H1 (cell line): Measurements from ENCODE around the gene STRIP2. TPM values are rescaled to one million over a fixed set of nuclear protein-coding genes. Genes with fewer than 3 reads are reported as not detected.

Experiments
- ASH2L ChIP-seq: fragments of 200-600, 300-600 bp; sonication (generic); IDR thresholded peaks from one replicate; pipeline ENCODE4 v1.7.1; 2017; ENCODE audit warnings: low read length
- BACH1 ChIP-seq: IDR thresholded peaks from 2 replicates; pipeline ENCODE4 v1.6.1; 2012; ENCODE audit warnings: low read length, improper control_type of control experiment
- BCL11A ChIP-seq, 2 experiments: IDR thresholded peaks; one replicate each; pipeline ENCODE4 v1.6.1; 2011; ENCODE audit warnings: low read depth in 2 of 2, low read length in 2 of 2, mild to moderate bottlenecking in 2 of 2
- CBX8 ChIP-seq: fragments of 300-800, 300-1000 bp; sonication (generic); IDR thresholded peaks from 2 replicates; pipeline ENCODE4 v1.7.1; 2016; ENCODE audit warnings: low read depth, low read length, borderline replicate concordance
- CHD1 ChIP-seq: IDR thresholded peaks from 2 replicates; pipeline ENCODE4 v1.6.1; 2012; ENCODE audit warnings: low read depth, low read length, improper control_type of control experiment
- CREB1 ChIP-seq: IDR thresholded peaks from 2 replicates; pipeline ENCODE4 v1.6.1; 2012; ENCODE audit warnings: inconsistent platforms
- EGR1 ChIP-seq: IDR thresholded peaks from 2 replicates; pipeline ENCODE4 v1.6.1; 2011; ENCODE audit warnings: low read depth, low read length, borderline replicate concordance
- EZH2 ChIP-seq: fragments of 200-600 bp; sonication (generic); IDR thresholded peaks from 2 replicates; pipeline ENCODE4 v1.7.1; 2012; ENCODE audit warnings: low read depth, mild to moderate bottlenecking, moderate library complexity, low read length, inconsistent platforms; ENCODE audit not compliant: severe bottlenecking
- GTF2F1 ChIP-seq: IDR thresholded peaks from 2 replicates; pipeline ENCODE4 v1.6.1; 2012; ENCODE audit warnings: low read depth, low read length, improper control_type of control experiment, borderline replicate concordance
- HDAC6 ChIP-seq: IDR thresholded peaks from one replicate; pipeline ENCODE4 v1.7.1; 2012; ENCODE audit warnings: low read depth, mild to moderate bottlenecking, inconsistent platforms, low read length, moderate library complexity
- JUN ChIP-seq: IDR thresholded peaks from 2 replicates; pipeline ENCODE4 v1.6.1; 2011; ENCODE audit warnings: low read depth, mild to moderate bottlenecking, improper control_type of control experiment, low read length
- JUND ChIP-seq: IDR thresholded peaks from 2 replicates; pipeline ENCODE4 v1.6.1; 2011; ENCODE audit warnings: mild to moderate bottlenecking, improper control_type of control experiment, low read length
- RAD21 ChIP-seq, 2 experiments: IDR thresholded peaks in 1 of 2; conservative IDR thresholded peaks in 1 of 2; 2 replicates each; pipeline ENCODE4 v1.6.1; 2011; ENCODE audit warnings: low read depth in 2 of 2, low read length in 2 of 2, improper control_type of control experiment in 1 of 2, inconsistent platforms in 1 of 2, mild to moderate bottlenecking in 1 of 2, moderate library complexity in 1 of 2
- RBBP5 ChIP-seq: IDR thresholded peaks from 2 replicates; pipeline ENCODE4 v1.7.1; 2012; ENCODE audit warnings: low read depth, mild to moderate bottlenecking, inconsistent platforms, low read length, moderate library complexity, borderline replicate concordance
- SAP30 ChIP-seq: fragments of 300-600 bp; sonication (generic); IDR thresholded peaks from 2 replicates; pipeline ENCODE4 v1.7.1; 2012; ENCODE audit warnings: low read length, moderate library complexity, mild to moderate bottlenecking, inconsistent platforms; ENCODE audit not compliant: insufficient read depth, insufficient replicate concordance
- SIRT6 ChIP-seq: IDR thresholded peaks from one replicate; pipeline ENCODE4 v1.7.1; 2012; ENCODE audit warnings: low read length, inconsistent platforms
- SIX5 ChIP-seq: IDR thresholded peaks from 2 replicates; pipeline ENCODE4 v1.6.1; 2011; ENCODE audit warnings: mild to moderate bottlenecking, low read depth, low read length
- SP1 ChIP-seq: IDR thresholded peaks from 2 replicates; pipeline ENCODE4 v1.6.1; 2011; ENCODE audit warnings: low read depth, low read length
- SP2 ChIP-seq: IDR thresholded peaks from 2 replicates; pipeline ENCODE4 v1.6.1; 2012; ENCODE audit warnings: mild to moderate bottlenecking, low read length, inconsistent platforms
- SP4 ChIP-seq: IDR thresholded peaks from 2 replicates; pipeline ENCODE4 v1.6.1; 2012; ENCODE audit warnings: low read length, inconsistent platforms
- SRF ChIP-seq: IDR thresholded peaks from 2 replicates; pipeline ENCODE4 v1.6.1; 2011; ENCODE audit warnings: mild to moderate bottlenecking, low read depth, low read length, moderate library complexity
- YY1 ChIP-seq: IDR thresholded peaks from 2 replicates; pipeline ENCODE4 v1.6.1; 2011; ENCODE audit warnings: low read depth, mild to moderate bottlenecking, low read length
- ZNF274 ChIP-seq: IDR thresholded peaks from 2 replicates; pipeline ENCODE4 v1.7.0; 2012; ENCODE audit warnings: low read length, borderline replicate concordance; ENCODE audit errors: extremely low read depth
- polyA plus RNA-seq, 7 experiments: library from polyadenylated mRNA; depleted of rRNA in 3 of 7; stranded (reverse) in 5 of 7; unstranded in 2 of 7; fragments of >200 nt in 5 of 7; fragments of 200-250 nt in 2 of 7; gene quantifications; 1 replicate in 5 of 7; 2 replicates in 1 of 7; 4 replicates in 1 of 7; pipeline versions ENCODE4 v1.2.1 to v1.2.3, GENCODE V29; 2011 to 2013; ENCODE audit warnings: missing spikeins in 2 of 7, mixed read lengths in 2 of 7
- total RNA-seq: library from RNA; stranded (reverse); fragmentation: NEBNext Ultra II Directional; extraction: Animal tissue kit (Norgen Biotek cat#: 25700); gene quantifications from 2 replicates; pipeline ENCODE4 v1.2.1, GENCODE V29; 2021
- TF ChIP-seq, protein P1 (sequence below): IDR thresholded peaks from 2 replicates; pipeline ENCODE4 v1.6.1; 2012; ENCODE audit warnings: low read length, inconsistent platforms

STRIP2 gene
- total and polyA plus RNA-seq, 2 of the 8 experiments (the other 6 are each of a cell fraction or from before 2014, with no cell fraction given), result 5.3 to 8.2 TPM

DNA sequence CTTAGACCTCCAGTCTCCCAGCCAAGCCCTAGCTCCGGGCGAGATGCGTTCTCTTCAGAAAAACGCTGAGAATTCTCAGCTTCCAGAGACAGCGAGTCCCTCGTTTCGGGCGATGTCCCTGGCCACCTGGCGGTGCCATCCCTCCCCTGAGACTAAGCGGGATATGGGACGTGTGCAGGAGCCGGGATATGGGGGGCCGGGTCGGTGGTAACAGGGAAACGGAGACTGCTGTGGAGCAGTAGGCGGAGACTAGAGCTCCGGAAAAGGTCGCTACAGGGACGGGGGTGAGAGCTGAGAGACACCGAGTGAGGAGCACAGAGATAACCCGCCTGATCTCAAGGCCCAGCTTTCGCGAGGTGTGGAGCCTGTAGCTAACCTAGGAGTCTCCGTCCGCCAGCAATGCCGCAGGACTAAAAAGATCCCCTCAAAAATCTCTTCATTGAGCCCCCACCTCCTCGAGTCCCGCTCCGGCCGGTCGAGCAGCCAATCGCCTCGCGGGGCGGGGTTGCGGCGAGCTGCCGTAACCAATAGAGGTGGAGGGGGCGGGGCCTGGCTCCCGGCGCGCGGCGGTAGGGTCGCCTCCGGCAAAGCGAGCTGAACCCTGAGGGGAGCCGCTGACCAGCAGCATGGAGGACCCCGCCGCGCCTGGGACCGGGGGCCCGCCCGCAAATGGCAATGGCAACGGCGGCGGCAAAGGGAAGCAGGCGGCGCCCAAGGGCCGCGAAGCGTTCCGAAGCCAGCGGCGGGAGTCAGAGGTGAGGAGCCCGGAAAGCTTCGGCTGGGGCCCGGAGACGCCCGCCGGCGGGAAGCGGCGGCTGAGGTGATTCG lies at the start of gene STRIP2 (continued):
- peak; percentile 13; the same call in 1 of the 2 replicates for TF ChIP-seq SP2
- peak; percentile 70 for TF ChIP-seq SP4
- TF ChIP-seq HDAC6, result no peak
- peak; percentile 87 for TF ChIP-seq SP1
- TF ChIP-seq RBBP5, result no peak; the same call in 1 of the 2 replicates
- TF ChIP-seq CREB1, result no peak; the same call in 1 of the 2 replicates
- peak in 1 of 2 experiments; percentile 14; a peak in 1 of 4 replicates for TF ChIP-seq RAD21 (IDR thresholded peaks at IDR 0.05 in 1 of 2, conservative IDR thresholded peaks at IDR 0.05 in 1 of 2; ENCODE audit: low read depth in 2 of 2, low read length in 2 of 2)
- no peak for TF ChIP-seq SAP30
- TF ChIP-seq SRF, result no peak
- no peak for TF ChIP-seq ZNF274
- TF ChIP-seq YY1, result 0 out of 2 replicates have a peak, but pooled peaks have one; percentile 7
- TF ChIP-seq SIX5, result no peak
- no peak for TF ChIP-seq CBX8
- TF ChIP-seq BACH1, result no peak
- TF ChIP-seq JUND, result no peak
- TF ChIP-seq GTF2F1, result no peak
- no peak for TF ChIP-seq BCL11A (IDR thresholded peaks at IDR 0.05; ENCODE audit: low read depth in 2 of 2, low read length in 2 of 2)
- TF ChIP-seq, protein P1, sequence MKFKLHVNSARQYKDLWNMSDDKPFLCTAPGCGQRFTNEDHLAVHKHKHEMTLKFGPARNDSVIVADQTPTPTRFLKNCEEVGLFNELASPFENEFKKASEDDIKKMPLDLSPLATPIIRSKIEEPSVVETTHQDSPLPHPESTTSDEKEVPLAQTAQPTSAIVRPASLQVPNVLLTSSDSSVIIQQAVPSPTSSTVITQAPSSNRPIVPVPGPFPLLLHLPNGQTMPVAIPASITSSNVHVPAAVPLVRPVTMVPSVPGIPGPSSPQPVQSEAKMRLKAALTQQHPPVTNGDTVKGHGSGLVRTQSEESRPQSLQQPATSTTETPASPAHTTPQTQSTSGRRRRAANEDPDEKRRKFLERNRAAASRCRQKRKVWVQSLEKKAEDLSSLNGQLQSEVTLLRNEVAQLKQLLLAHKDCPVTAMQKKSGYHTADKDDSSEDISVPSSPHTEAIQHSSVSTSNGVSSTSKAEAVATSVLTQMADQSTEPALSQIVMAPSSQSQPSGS, result 0 out of 2 replicates have a peak, but pooled peaks have one; percentile 28
- TF ChIP-seq SIRT6, result no peak
- no peak for TF ChIP-seq JUN
- TF ChIP-seq EZH2, result peak; percentile 22
- peak; percentile 72 for TF ChIP-seq ASH2L
- TF ChIP-seq CHD1, result no peak
- no peak for TF ChIP-seq EGR1
